Dedifferentiated amniotic fluid mesenchymal stem cell (primary cell): ENCODE data around the gene SH3PXD2A.
"Not testable (repeated sequence)": the region's sequence is repeated elsewhere in the genome, so short reads cannot be mapped to it uniquely, and the experiment has no call there.

Experiments used
- DNase-seq: peaks from one replicate; pipeline ENCODE4 v3.0.0-alpha.2; 2016; ENCODE audit errors: extremely low spot score

The SH3PXD2A gene

DNA sequence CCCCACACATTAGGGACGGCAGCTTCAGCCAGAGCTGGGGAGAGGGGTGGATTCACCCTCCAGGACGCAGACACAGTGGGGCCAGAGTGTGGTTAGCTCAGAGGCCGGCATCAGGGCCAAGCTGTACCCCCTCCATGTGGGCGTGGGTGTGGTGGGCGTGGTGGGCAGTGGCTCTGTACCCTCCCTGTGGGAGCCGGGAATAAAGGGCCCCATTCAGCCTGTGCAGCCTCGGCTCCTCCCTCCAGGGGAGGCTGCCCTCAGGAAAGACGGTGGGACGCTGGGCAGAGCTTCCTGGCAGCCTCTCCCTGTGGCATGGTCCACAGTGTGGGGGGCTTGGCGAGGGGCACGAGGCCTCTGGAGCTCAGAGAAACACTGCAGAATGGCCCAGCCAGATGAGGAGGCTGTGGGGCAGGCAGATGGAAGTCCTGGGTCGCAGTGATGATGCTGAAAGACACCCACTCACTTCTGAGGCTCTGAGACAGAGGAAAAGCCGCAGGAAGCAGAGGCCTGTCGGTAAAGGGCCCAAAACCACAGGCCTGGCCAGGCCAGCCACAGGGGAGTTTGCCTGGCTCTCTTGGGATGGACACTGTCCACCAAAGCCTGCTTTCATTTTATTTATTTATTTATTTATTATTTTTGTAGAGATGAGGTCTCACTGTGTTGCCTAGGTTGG, 108.0 kb downstream of the SH3PXD2A start:
- no peak for DNase-seq

DNA sequence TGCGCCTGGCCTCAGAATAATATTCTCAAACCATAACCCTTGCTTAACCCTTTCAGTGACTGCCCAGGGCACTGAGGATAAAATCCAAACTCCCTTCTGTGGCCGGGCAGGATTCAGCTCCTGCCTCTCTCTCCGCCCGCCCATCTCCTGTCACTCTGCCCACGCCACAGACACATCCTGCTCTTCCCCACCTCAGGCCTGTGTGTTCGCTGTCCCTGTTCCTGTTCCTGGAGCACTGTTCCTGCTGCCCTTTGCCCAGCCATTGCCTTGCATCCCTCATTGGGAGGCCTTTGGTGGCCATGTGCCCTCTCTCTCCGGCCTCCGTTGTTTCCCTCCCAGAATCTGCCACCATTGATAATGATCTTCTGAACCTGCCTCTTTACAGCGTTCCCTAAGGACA, 108.8 kb downstream of the SH3PXD2A start:
- DNase-seq = no peak

DNA sequence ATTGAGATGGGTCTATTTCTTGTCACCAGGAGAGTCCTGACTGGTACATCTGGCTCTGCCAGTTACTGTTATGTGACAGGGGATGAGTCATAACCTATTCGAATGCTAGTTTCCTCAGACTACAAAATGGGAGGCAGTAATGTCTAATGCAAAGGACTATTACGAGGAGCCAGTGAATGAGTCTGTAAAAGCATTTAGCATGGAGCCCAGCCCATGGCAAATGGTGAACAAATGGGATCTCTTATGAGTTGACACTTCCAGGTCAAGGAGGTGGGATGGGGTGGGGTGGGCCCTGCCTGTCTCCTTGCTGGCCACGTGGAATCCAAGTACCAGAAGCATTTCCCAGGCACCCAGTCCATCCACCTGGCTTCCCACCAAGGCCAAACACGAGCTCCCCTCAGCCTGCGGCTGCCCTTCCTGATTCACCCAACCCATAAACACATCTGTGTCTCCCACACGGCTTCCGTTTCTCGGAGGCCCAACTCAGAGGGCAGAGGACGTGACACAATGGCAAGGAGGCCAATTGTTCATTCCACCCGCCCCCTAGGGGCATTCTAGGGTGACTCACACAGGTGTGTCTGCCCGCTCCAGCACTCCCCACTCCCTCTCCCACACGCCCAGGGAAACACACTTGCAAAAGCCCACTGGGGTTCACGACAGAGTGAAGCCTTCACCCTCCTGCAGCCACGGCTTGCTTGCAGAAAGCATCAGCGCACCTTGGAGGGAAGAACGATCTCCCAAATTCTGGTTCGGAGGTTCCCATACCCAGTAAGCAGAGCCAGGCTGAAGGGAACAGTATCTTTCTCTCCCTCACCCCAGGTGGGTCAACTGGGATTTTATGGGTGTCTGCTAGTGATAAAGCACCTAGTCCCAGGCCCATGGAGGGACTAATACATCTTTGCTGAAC, 109.8 kb downstream of the SH3PXD2A start:
- no peak for DNase-seq

DNA sequence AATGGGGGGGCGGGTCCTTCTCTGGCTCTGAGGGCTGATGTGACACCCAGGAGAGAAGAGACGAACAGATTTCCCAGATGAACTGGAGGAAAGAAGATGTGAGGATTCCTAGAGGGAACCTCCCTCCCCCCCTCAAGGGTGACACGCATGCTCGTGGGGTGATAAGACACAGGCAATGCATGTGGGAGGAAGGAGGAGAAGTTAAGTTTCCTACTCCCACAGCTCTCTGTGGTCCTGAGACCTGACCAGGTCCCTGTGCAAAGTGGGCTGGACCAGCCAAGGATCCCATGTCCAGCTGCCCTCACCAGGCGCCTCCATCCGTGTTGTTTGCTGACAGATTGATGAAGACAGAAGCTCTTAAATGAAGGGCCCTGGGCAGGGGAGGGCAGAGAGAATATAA, 112.6 kb downstream of the SH3PXD2A start:
- DNase-seq = no peak

DNA sequence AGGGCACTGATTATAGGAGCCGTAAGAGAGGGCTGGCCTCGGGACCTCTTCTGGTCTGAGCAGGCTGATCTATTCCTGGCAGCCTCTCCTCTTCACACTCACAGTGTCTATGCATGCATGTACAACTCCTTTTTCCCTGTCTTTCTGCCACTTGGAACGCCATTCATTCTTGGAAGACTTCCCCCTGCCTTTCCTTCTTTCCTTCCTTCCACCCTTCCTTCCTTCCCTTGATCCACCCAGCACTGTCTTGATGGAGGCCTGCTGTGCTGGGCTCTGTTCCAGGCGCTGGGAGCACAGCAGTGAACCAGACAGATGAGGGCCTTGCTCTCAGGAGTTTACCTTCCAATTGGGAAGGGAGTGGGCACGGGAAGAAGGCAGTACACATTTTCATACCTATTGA, 114.8 kb downstream of the SH3PXD2A start:
- no peak for DNase-seq

DNA sequence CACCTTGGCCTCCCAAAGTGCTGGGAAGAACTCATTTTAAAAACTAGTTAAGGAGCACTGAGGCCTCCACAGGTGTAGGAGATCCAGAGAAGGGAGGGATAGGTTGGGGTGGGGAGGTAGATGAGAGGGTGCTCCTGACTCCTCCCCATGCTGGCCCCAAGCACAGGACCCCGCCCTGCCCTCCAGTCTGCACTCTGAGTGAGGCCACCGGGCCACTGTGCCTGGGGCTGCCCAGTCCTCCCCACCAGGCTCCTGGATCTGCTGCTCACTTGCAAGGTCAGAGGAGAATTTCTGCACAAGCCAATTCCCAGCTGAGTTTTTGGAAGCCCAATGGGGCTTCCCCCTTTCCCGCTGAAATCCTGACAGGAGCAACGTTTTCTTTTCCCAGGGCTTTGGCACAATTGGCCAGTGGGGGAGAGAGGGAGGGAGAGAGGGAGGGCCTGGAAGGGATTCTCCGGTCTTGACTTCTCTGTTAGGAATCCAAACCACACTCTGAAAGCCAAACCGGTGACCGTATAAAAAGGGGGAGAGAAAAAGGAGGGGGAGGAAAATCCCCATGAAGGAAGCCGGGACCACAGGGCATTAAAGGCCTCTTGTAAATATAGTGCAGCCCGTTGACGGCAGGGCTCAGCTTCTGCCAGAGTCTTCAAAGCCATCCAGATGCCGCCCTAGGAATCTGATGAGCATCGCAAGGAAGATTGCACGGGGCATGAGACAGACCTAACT, 116.2 kb downstream of the SH3PXD2A start:
- DNase-seq = peak; percentile 85

DNA sequence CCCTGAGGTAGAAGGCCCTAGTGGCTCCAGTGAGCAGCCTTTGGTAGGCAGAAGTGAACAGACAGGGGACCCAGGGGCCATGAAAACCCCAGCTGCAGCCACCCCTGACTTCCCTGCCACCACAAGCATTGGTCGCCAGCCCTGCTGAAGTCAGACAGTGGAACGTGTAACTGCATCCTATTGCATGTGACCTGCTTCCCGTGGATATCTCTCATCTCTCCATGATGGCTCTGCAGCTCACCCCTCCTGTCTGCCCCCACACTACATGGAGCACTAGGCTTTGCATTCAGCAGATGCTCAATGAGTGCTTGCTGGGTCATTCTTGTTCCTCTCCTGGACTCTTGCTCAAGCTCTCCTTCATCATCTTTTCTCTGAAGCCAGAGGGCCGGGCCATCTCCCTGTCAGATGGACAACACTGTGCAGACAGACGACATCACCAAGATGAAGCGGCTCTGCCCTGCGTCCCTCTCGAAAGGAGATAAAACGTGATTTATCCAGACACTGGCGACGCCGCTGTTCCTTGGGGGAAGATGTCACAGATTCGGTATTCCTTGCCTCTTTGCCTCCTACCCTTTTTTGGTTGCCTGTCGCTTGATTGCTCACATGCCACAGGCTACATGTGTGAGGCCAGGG, 117.5 kb downstream of the SH3PXD2A start:
- no peak for DNase-seq

DNA sequence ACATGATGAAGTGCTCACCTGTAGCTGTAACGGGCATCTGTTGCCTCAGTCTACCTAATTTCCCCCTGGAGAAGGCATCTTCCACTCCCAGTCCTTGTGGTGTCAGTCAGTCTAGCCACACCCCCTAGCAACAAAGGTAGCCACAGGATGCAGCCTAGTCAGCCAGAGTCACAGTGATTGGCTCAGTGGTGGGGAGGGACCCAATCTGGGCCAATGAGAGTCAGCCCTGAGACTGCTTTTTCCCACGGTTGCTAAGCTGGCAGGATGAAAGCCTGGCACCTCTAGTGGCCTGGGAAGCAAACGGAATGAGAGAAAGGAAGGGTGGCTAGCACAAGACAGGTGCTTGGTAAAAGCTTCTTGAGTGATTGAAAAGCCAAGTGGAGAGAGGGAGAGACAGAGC, 118.6 kb downstream of the SH3PXD2A start:
- no peak for DNase-seq

DNA sequence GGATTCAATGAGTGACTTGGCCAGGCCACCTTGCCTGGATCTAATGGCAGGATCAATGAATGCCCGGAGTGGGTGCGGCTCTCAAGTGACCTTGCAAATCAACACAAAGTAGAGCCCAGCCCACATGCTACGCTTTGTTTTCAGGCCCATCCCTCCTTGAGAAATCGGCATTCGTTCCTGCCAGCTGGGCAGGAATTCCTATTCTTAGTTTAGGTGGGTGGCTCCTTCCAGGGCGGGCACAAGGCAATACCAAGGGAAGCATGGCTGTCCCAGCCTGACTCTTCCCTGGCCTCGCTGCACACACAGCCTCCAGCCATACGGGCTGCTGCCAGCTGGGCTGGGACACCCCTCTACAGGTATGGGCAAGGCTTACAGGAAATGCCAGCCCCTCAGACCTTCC, 119.3 kb downstream of the SH3PXD2A start:
- no peak for DNase-seq

DNA sequence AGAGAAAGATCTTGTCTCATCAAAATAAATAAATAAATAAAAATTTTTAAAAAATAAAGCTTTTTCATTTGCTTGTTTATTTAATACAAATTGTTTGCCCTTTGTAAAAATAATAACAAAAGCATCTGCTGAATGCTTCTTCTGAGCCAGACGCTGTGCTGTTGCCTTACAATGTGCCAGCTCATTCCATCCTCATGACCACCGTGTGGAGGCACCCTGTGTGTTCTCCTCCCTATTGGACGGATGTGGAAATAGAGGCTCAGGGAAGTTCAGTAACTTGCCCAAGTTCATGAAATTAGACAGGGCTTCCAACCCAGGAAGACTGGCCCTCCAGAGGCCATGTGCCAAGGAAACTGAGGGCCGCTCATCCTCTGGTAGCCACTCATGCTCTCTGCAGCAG, 120.6 kb downstream of the SH3PXD2A start:
- DNase-seq = no peak

DNA sequence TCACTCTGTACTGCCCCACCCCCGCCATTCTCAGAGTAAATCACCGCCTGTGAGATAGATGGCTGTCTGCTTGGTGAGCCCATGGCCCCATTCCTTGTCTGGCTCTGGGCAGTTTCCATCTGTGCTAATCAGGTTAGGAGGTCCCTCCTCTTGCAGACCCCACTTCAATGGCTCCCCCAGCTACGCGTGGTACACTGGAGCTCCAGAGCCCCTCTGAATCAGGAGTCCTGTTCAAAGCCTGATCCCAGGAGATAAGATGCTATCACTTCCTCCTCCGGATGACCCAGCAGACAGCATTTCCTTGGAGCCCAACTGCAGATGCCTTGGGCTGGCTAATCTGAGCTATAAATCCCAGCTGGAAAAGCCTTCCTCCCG, 122.3 kb downstream of the SH3PXD2A start:
- DNase-seq = no peak

DNA sequence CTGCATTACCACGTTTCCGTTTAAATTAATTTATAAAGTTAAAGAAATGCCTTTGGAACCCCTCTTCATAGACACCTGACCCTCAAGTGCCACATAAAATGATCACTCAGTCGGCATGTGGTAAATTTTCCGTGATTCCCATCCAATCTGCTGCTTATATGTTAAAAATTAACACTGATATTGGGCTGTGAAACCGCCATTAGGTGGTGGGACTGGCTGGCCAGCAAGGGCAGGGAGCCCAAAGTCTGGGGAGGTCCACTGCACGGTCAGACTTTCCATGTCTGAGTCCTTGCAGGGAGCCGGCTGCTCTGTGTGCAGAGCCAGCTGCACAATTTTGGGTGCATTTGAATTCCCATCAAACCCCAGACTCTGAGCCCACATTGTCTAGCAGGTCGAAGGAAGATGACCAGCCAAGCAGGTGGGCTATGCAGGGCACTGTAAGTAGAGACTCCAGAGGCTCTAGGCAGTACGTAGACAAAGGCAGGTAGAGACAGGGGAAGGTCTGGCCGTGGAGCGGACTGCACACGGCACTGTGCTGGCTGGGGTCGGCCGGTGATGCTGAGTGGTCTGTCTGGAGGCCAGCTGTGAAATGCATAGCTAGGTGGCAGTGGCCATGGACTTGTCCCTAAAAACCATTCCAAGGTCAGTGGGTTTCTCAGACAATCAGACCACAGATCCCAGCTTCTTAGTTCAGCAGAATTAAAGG, 122.9 kb downstream of the SH3PXD2A start:
- no peak for DNase-seq

DNA sequence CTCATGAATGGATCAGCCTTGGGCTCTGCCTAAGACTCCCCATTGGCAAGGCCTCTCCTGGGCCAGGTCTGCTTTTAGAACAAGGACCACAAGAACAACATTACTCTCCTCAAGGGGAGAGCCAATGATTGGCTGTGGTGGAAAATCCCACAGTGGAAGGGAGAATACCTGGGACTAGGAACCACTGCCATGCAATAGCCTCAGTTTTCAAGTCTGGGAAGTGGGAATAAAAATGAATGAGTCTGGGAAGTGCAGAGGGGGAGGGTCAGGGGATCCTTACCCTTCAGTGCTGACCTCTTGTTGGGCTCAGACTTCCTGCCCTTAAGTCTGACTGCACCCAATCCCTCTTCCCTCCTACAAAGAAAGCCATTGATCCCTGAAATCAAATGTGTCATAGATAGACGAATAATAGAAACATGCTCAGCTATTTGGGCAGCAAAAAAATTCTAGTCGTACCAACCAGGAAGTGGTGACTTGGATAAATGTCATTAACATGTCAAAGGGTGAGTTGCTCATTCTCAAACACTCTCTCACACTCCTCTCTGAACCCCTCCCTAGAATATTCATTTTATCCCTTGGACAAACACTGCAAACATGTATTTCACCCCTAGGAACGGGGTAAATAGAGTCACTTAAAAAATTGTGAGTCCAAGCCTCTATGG, 123.6 kb downstream of the SH3PXD2A start:
- no peak for DNase-seq

DNA sequence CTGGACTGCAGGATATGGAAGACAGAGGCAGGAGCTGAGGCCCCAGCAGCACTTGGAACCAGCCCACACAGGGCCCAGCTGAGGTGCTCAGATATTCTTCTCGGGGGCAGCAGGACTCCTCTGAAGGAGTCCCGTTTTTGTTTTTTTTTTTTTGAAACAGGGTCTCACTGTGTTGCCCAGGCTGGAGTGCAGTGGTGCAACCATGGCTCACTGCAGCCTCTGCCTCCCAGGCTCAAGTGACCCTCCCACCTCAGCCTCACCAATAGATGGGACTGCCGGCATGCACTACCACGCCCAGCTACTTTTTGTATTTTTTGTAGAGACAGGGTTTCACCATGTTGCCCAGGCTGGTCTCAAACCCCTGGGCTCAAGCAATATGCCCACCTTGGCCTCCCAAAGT, 124.3 kb downstream of the SH3PXD2A start:
- DNase-seq = not testable (repeated sequence)

DNA sequence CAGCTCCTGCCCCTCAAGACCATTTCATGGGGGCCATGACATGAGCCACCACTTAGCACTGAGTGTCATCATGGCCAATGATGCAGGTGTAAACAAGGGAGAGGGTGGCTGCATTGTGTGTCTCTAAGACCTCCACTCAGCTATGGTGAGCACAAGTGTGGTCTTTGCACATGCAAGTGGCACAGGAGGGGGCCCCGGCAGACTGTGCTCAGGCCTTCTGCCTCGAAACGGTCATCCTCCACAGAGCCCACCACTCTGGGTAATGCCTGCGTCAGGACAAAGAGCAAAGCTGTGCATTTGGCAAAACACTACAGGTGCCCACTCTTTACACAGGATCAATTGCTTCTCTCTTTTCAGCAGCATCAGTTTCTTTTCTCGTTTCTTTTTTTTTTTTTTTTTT, 125.5 kb downstream of the SH3PXD2A start:
- DNase-seq = no peak

DNA sequence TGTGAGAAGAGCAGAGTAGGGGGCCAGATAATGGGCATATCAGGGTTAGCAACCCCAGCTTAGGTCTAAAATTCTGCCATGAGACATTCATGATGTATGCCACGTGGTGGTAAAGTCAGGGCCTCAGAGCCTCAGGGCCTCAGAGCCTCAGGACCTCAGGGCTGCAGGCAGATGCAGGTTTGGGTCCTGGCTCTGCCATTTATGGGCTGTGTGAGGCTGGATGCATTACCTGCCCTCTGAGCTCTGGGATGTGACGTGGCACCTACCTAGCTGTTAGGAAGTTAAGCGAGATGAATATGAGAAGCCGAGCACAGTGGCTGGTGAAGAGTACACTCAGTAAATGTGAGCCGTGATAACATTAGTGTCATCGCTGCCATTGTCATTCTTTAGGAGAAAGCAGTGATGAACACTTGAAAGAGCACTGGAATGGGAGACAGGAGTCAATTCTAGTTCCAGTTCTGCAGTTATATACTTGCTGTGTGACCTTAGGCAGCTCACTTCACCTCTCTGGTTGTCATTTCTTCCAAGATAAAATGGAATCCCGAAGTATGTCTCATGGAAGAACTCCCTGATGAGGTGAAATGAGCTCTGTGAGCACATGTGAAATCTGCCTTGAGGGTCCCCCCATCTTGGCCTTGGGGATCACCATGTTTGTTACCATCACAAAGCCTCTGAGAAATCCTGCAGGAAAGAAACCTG, 127.2 kb downstream of the SH3PXD2A start:
- no peak for DNase-seq

DNA sequence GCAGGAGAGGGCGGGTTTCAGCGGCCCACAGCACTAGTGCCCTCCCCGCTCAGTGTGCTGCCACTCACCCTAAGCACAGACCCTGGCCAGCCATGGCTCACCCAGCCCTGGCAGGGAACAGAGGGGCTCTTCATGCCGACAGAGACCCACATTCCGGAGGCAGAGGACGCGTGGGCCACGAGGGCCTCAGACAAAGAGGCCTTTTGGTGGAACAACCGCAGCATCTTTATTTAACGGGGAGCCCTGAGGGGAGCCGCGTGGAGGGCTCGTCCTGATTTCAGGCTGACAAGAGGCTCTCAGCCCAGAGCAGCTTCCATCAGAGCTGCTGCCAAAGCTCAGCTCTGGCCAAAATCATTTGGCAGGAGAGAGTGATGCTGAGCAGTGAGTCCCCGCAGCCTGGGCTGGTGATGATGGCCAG, 127.8 kb downstream of the SH3PXD2A start:
- DNase-seq = no peak

DNA sequence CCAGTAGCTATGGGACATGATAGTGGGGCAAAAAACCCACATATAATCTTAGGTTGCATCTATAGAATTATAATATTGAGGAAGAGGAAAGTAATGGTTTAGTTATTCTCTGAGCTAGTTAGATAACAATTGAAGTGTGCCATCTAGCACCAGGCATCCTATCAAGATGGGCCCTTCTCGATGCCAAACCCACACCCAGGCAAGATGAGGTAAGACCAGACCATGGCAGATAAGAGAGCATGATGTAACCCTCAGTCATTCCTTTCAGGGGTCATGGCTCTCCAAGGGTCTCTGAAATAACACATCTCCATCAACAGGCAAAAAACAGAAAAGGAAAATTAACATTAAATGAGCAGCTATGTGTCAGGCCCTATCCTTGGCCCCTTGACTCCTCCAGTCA, 128.7 kb downstream of the SH3PXD2A start:
- no peak for DNase-seq

DNA sequence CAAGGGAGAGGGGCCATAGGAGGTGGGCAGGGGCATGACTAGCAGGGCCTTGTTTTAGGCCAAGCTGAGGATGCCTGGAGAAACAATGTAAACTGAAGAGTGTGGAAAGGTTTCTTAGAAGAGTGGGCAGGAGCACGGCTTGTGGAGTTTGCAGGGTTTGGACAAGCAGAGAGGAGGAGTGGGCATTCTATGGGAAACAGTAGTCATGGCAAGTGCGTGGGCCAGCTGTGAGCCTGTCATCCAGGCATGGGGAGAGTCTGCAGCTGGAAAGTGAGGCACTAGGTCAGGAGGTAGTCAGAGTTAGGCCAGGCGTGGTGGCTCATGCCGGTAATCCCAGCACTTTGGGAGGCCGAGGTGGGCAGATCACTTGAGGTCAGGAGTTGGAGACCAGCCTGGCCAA, 130.1 kb downstream of the SH3PXD2A start:
- DNase-seq = no peak

DNA sequence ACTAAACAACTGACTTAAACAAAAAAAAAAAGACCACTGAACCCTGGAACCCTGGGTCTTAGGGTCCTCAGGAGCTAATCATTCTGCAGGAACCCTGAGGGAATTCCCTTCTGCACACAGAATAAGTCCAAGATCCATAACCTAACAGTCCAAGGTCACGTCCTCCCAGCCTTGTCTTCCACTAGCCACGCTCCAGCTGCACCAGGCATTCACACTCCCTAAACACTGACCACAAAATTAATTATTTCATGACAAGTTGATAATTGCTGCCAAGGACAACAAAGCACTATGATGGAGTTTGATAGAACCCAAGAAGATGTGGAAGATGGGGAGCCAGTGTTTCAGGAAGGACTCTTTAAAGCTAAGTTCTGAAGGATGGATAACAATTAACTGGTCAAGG, 130.6 kb downstream of the SH3PXD2A start:
- no peak for DNase-seq
